ENCODE data around the gene GYPC.
A peak's percentile ranks its signal among the peaks of the same experiment; 100 is the strongest.

Gene GYPC

GRCh38 chr2:126652323-126652891 is 3.6 kb upstream of the GYPC start:
- Histone ChIP-seq H3K27me3 (ENCODE audit: control insufficient read depth in 1 of 2, insufficient read depth in 2 of 2, low read length in 2 of 2) (no peaks in the 10 kb centered on the region), H3K9ac (ENCODE audit: low read length) (no peak overlapping the region), H3K4me1 (ENCODE audit: insufficient read depth, low read length) (peaks cover 10% of the 10 kb centered on the region), H3K9me3 (ENCODE audit: low read length) (no peaks in the 10 kb centered on the region), H3K4me3 (ENCODE audit: low read depth in 1 of 2, low read length in 2 of 2) (no peak overlapping the region), H3K27ac (ENCODE audit: low read depth, low read length) (no peak overlapping the region), H3K36me3 (ENCODE audit: insufficient read depth, low read length) (no peaks in the 10 kb centered on the region)

GRCh38 chr2:126653109-126653508 is 2.8 kb upstream of the GYPC start:
- no peaks in the 10 kb centered on the region for H3K9me3 ChIP-seq (ENCODE audit: low read length)
- H3K36me3 ChIP-seq (ENCODE audit: insufficient read depth, low read length), result no peaks in the 10 kb centered on the region
- no peaks in the 10 kb centered on the region for H3K27me3 ChIP-seq (ENCODE audit: control insufficient read depth in 1 of 2, insufficient read depth in 2 of 2, low read length in 2 of 2)

GRCh38 chr2:126653761-126654160 is 2.2 kb upstream of the GYPC start:
- no peaks in the 10 kb centered on the region for H3K9me3 ChIP-seq (ENCODE audit: low read length)
- H3K27ac ChIP-seq (ENCODE audit: low read depth, low read length), result no peak overlapping the region
- peaks cover 21% of the 10 kb centered on the region for H3K4me1 ChIP-seq (ENCODE audit: insufficient read depth, low read length)
- H3K4me3 ChIP-seq (ENCODE audit: low read depth in 1 of 2, low read length in 2 of 2), result no peak overlapping the region
- H3K36me3 ChIP-seq (ENCODE audit: insufficient read depth, low read length), result no peaks in the 10 kb centered on the region
- no peak overlapping the region for H3K9ac ChIP-seq (ENCODE audit: low read length)
- H3K27me3 ChIP-seq (ENCODE audit: control insufficient read depth in 1 of 2, insufficient read depth in 2 of 2, low read length in 2 of 2), result no peaks in the 10 kb centered on the region

More at GRCh38 chr2:126653109-126653508, 2.8 kb upstream of the GYPC start:
- Histone ChIP-seq H3K9ac (ENCODE audit: low read length) (no peak overlapping the region), H3K4me1 (ENCODE audit: insufficient read depth, low read length) (peaks cover 17% of the 10 kb centered on the region), H3K4me3 (ENCODE audit: low read depth in 1 of 2, low read length in 2 of 2) (no peak overlapping the region), H3K27ac (ENCODE audit: low read depth, low read length) (no peak overlapping the region)

GRCh38 chr2:126655051-126655450 is 907 bp upstream of the GYPC start:
- Histone ChIP-seq H3K4me1 (ENCODE audit: insufficient read depth, low read length) (peaks cover 34% of the 10 kb centered on the region), H3K4me3 (ENCODE audit: low read depth in 1 of 2, low read length in 2 of 2) (peak overlapping the region; percentile 67 to 88), H3K9me3 (ENCODE audit: low read length) (no peaks in the 10 kb centered on the region), H3K9ac (ENCODE audit: low read length) (peak overlapping the region; percentile 94), H3K36me3 (ENCODE audit: insufficient read depth, low read length) (no peaks in the 10 kb centered on the region), H3K27ac (ENCODE audit: low read depth, low read length) (peak overlapping the region; percentile 75), H3K27me3 (ENCODE audit: control insufficient read depth in 1 of 2, insufficient read depth in 2 of 2, low read length in 2 of 2) (no peaks in the 10 kb centered on the region)

- no peaks in the 10 kb centered on the region for H3K36me3 ChIP-seq (ENCODE audit: insufficient read depth, low read length)
- peak overlapping the region; percentile 75 for H3K27ac ChIP-seq (ENCODE audit: low read depth, low read length)
- peaks cover 45% of the 10 kb centered on the region for H3K4me1 ChIP-seq (ENCODE audit: insufficient read depth, low read length)
- no peaks in the 10 kb centered on the region for H3K27me3 ChIP-seq (ENCODE audit: control insufficient read depth in 1 of 2, insufficient read depth in 2 of 2, low read length in 2 of 2)
- H3K4me3 ChIP-seq (ENCODE audit: low read depth in 1 of 2, low read length in 2 of 2), result peak overlapping the region; percentile 67 to 88
- no peaks in the 10 kb centered on the region for H3K9me3 ChIP-seq (ENCODE audit: low read length)
- peak overlapping the region; percentile 94 for H3K9ac ChIP-seq (ENCODE audit: low read length)
These were observed 631 bp downstream of the GYPC start for GRCh38 chr2:126656431-126657147.

GRCh38 chr2:126657148-126657635 is 1.2 kb downstream of the GYPC start:
- Histone ChIP-seq H3K9me3 (ENCODE audit: low read length) (no peaks in the 10 kb centered on the region), H3K27me3 (ENCODE audit: control insufficient read depth in 1 of 2, insufficient read depth in 2 of 2, low read length in 2 of 2) (no peaks in the 10 kb centered on the region), H3K27ac (ENCODE audit: low read depth, low read length) (peak overlapping the region; percentile 75), H3K4me3 (ENCODE audit: low read depth in 1 of 2, low read length in 2 of 2) (peak overlapping the region; percentile 67 to 88), H3K4me1 (ENCODE audit: insufficient read depth, low read length) (peaks cover 50% of the 10 kb centered on the region), H3K36me3 (ENCODE audit: insufficient read depth, low read length) (no peaks in the 10 kb centered on the region), H3K9ac (ENCODE audit: low read length) (peak overlapping the region; percentile 94)

GRCh38 chr2:126657636-126658318 is 1.8 kb downstream of the GYPC start:
- Histone ChIP-seq H3K36me3 (ENCODE audit: insufficient read depth, low read length) (no peaks in the 10 kb centered on the region), H3K9ac (ENCODE audit: low read length) (peak overlapping the region; percentile 94), H3K4me1 (ENCODE audit: insufficient read depth, low read length) (peaks cover 56% of the 10 kb centered on the region), H3K9me3 (ENCODE audit: low read length) (no peaks in the 10 kb centered on the region), H3K27me3 (ENCODE audit: control insufficient read depth in 1 of 2, insufficient read depth in 2 of 2, low read length in 2 of 2) (no peaks in the 10 kb centered on the region), H3K4me3 (ENCODE audit: low read depth in 1 of 2, low read length in 2 of 2) (peak overlapping the region; percentile 67 to 88), H3K27ac (ENCODE audit: low read depth, low read length) (peak overlapping the region; percentile 75)

- Histone ChIP-seq H3K9ac (ENCODE audit: low read length) (peak overlapping the region; percentile 94), H3K27me3 (ENCODE audit: control insufficient read depth in 1 of 2, insufficient read depth in 2 of 2, low read length in 2 of 2) (no peaks in the 10 kb centered on the region), H3K36me3 (ENCODE audit: insufficient read depth, low read length) (no peaks in the 10 kb centered on the region), H3K4me3 (ENCODE audit: low read depth in 1 of 2, low read length in 2 of 2) (peak overlapping the region; percentile 67 to 88), H3K9me3 (ENCODE audit: low read length) (no peaks in the 10 kb centered on the region), H3K27ac (ENCODE audit: low read depth, low read length) (peak overlapping the region; percentile 75), H3K4me1 (ENCODE audit: insufficient read depth, low read length) (peaks cover 62% of the 10 kb centered on the region)
These were observed 2.5 kb downstream of the GYPC start for GRCh38 chr2:126658319-126658904.

- H3K9ac ChIP-seq (ENCODE audit: low read length), result no peak overlapping the region
- H3K4me3 ChIP-seq (ENCODE audit: low read depth in 1 of 2, low read length in 2 of 2), result peak overlapping the region in 1 of 2 donors; percentile 28
- H3K4me1 ChIP-seq (ENCODE audit: insufficient read depth, low read length), result peaks cover 69% of the 10 kb centered on the region
These were observed 3.1 kb downstream of the GYPC start for GRCh38 chr2:126658905-126659561.

GRCh38 chr2:126659562-126660467 is 3.9 kb downstream of the GYPC start:
- Histone ChIP-seq H3K9ac (ENCODE audit: low read length) (no peak overlapping the region), H3K27ac (ENCODE audit: low read depth, low read length) (peak overlapping the region; percentile 75), H3K27me3 (ENCODE audit: control insufficient read depth in 1 of 2, insufficient read depth in 2 of 2, low read length in 2 of 2) (no peaks in the 10 kb centered on the region), H3K4me3 (ENCODE audit: low read depth in 1 of 2, low read length in 2 of 2) (peak overlapping the region in 1 of 2 donors; percentile 28), H3K4me1 (ENCODE audit: insufficient read depth, low read length) (peaks cover 76% of the 10 kb centered on the region), H3K9me3 (ENCODE audit: low read length) (no peaks in the 10 kb centered on the region), H3K36me3 (ENCODE audit: insufficient read depth, low read length) (no peaks in the 10 kb centered on the region)

More at GRCh38 chr2:126658905-126659561, 3.1 kb downstream of the GYPC start:
- no peaks in the 10 kb centered on the region for H3K36me3 ChIP-seq (ENCODE audit: insufficient read depth, low read length)
- H3K27me3 ChIP-seq (ENCODE audit: control insufficient read depth in 1 of 2, insufficient read depth in 2 of 2, low read length in 2 of 2), result no peaks in the 10 kb centered on the region
- no peaks in the 10 kb centered on the region for H3K9me3 ChIP-seq (ENCODE audit: low read length)
- peak overlapping the region; percentile 75 for H3K27ac ChIP-seq (ENCODE audit: low read depth, low read length)

All from muscle layer of colon (tissue), 2 donors.